MM.1S (cell line): ENCODE data around the gene IER2.

ENCODE experiments used
- DNase-seq: peaks from one replicate; pipeline ENCODE4 v3.0.0-alpha.2; 2015
- H2AFZ ChIP-seq: fragments of 300-600 bp; sonication (generic); 2 replicates; pipeline ENCODE4 v1.6.0; 2016; ENCODE audit warnings: antibody characterized with exemption, low read length
- H3F3A ChIP-seq: fragments of 300-600 bp; sonication (generic); 2 replicates; pipeline ENCODE4 v1.6.1; 2016; ENCODE audit warnings: mild to moderate bottlenecking, antibody characterized with exemption, low read length, moderate library complexity, mixed read lengths; ENCODE audit not compliant: insufficient read depth
- H3K27ac ChIP-seq: fragments of 300-600 bp; sonication (generic); 2 replicates; pipeline ENCODE4 v1.5.1; 2016; ENCODE audit warnings: mild to moderate bottlenecking, low read length
- H3K27me3 ChIP-seq: fragments of 300-600 bp; sonication (generic); replicated peaks from 2 replicates; pipeline ENCODE4 v1.6.0; 2016; ENCODE audit warnings: low read length; ENCODE audit not compliant: insufficient read depth
- H3K36me3 ChIP-seq: fragments of 300-600 bp; sonication (generic); replicated peaks from 2 replicates; pipeline ENCODE4 v1.6.1; 2016; ENCODE audit warnings: mild to moderate bottlenecking, low read length, mixed read lengths; ENCODE audit not compliant: insufficient read depth
- H3K4me1 ChIP-seq: fragments of 300-600 bp; sonication (generic); 2 replicates; pipeline ENCODE4 v1.6.1; 2016; ENCODE audit warnings: low read length, mixed read lengths
- H3K4me2 ChIP-seq: fragments of 300-600 bp; sonication (generic); 2 replicates; pipeline ENCODE4 v1.6.0; 2016; ENCODE audit warnings: low read depth, low read length
- H3K4me3 ChIP-seq: fragments of 300-600 bp; sonication (generic); 2 replicates; pipeline ENCODE4 v1.5.1; 2016; ENCODE audit warnings: low read length, mixed read lengths
- H3K79me2 ChIP-seq: fragments of 300-600 bp; sonication (generic); 2 replicates; pipeline ENCODE4 v1.6.1; 2016; ENCODE audit warnings: mixed run types, low read length, mixed read lengths
- H3K9ac ChIP-seq: fragments of 300-600 bp; sonication (generic); 2 replicates; pipeline ENCODE4 v1.6.1; 2016; ENCODE audit warnings: low read length, mixed read lengths
- H3K9me2 ChIP-seq: fragments of 300-600 bp; sonication (generic); replicated peaks from 2 replicates; pipeline ENCODE4 v1.6.1; 2016; ENCODE audit warnings: mild to moderate bottlenecking, low read length, mixed read lengths; ENCODE audit not compliant: insufficient read depth
- H3K9me3 ChIP-seq: fragments of 300-600 bp; sonication (generic); replicated peaks from 2 replicates; pipeline ENCODE4 v1.6.1; 2016; ENCODE audit warnings: mild to moderate bottlenecking, low read length, mixed read lengths; ENCODE audit not compliant: insufficient read depth
- H4K20me1 ChIP-seq: fragments of 300-600 bp; sonication (generic); 2 replicates; pipeline ENCODE4 v1.6.1; 2016; ENCODE audit warnings: mild to moderate bottlenecking, low read length, moderate library complexity, mixed read lengths; ENCODE audit not compliant: insufficient read depth
- EZH2 ChIP-seq: fragments of 300-600 bp; sonication (generic); optimal IDR thresholded peaks from 2 replicates; pipeline ENCODE3; 2017; ENCODE audit warnings: low read depth, mild to moderate bottlenecking, antibody characterized with exemption, low read length, mixed read lengths
- EZH2phosphoT487 ChIP-seq: fragments of 300-600 bp; sonication (generic); IDR thresholded peaks from 2 replicates; pipeline ENCODE4 v1.6.1; 2018; ENCODE audit warnings: antibody characterized with exemption, low read length
- TF ChIP-seq, protein P1 (sequence below): fragments of 300-600 bp; sonication (generic); IDR thresholded peaks from 2 replicates; pipeline ENCODE4 v1.5.1; 2016; ENCODE audit warnings: antibody characterized with exemption, low read length, mixed read lengths

The IER2 gene

DNA sequence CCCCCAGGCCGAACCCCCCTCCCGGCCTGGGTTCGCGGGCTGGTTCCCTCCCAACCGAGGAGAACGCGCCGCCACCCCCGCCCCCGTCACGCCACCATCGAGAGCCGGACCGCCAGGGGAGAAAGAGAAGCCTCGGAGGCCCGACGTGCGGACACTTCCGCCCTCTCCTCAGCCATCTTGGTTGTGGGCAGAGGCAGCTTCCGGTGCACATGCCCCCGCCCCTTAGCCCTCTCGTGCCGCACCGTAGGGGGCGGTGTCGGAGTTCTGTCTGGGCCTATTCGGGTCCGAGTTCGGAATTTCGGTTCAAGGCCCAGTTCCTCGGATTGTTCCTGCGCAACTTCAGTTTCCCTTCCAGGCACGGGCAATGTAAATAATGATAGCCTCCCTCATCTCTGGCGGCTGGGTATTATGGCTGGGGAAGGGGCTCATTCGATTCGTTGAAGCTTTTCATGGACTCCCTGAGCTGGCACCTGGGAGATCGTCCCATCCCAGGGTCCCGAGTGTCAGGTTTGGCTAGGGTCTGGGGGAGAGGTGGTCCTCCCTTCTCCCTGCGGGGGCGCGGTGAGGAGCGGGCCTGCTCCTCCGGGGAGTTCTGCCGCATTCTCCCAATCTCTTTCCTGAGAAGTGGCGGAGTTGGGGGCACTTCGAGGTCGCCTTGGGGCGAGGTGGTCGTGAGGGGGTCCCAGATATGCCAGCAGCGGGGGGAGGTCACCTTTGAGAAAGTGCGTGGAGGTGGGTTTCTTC, at the start of gene IER2, which contains the start of gene STX10:
TSS of gene IER2 (plus strand) at position 225 of the 744 bp plus-strand sequence. CDS start 2,776 bp downstream, outside the sequence.
TSS of gene STX10 (minus strand) at position 189 of the 744 bp plus-strand sequence. CDS start 202 bp downstream, outside the sequence.
- Histone ChIP-seq H3K27ac (peak within 1 kb of the TSS; percentile 22; the same call in 1 of the 2 replicates), H3K4me1 (peaks cover 30% of the 10 kb centered on the region)

GRCh38 chr19:13100841-13101589, 49.2 kb upstream of the IER2 start:
- H3K4me1 ChIP-seq, result peaks cover 32% of the 10 kb centered on the region
- no peak for DNase-seq
- H3K4me3 ChIP-seq, result no peak overlapping the region
- H4K20me1 ChIP-seq, result no peaks in the 10 kb centered on the region
- no peak overlapping the region for H3K9ac ChIP-seq
- peaks cover 22% of the 10 kb centered on the region for H3F3A ChIP-seq
- no peaks in the 10 kb centered on the region for H3K36me3 ChIP-seq
- no peak overlapping the region for H3K27ac ChIP-seq
- no peak overlapping the region for H3K4me2 ChIP-seq
- peaks cover 30% of the 10 kb centered on the region for H3K27me3 ChIP-seq
- no peaks in the 10 kb centered on the region for H3K9me2 ChIP-seq
- TF ChIP-seq, protein P1, sequence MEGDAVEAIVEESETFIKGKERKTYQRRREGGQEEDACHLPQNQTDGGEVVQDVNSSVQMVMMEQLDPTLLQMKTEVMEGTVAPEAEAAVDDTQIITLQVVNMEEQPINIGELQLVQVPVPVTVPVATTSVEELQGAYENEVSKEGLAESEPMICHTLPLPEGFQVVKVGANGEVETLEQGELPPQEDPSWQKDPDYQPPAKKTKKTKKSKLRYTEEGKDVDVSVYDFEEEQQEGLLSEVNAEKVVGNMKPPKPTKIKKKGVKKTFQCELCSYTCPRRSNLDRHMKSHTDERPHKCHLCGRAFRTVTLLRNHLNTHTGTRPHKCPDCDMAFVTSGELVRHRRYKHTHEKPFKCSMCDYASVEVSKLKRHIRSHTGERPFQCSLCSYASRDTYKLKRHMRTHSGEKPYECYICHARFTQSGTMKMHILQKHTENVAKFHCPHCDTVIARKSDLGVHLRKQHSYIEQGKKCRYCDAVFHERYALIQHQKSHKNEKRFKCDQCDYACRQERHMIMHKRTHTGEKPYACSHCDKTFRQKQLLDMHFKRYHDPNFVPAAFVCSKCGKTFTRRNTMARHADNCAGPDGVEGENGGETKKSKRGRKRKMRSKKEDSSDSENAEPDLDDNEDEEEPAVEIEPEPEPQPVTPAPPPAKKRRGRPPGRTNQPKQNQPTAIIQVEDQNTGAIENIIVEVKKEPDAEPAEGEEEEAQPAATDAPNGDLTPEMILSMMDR, result no peak
- no peak for TF ChIP-seq EZH2
- TF ChIP-seq EZH2phosphoT487, result no peak
- peaks cover 5% of the 10 kb centered on the region for H3K79me2 ChIP-seq
- no peaks in the 10 kb centered on the region for H3K9me3 ChIP-seq
- H2AFZ ChIP-seq, result no peak overlapping the region

More for the DNA sequence above, at the start of gene IER2, which contains the start of gene STX10:
- peak within 1 kb of the TSS; percentile 91 for H3K4me3 ChIP-seq
- DNase-seq, result peak; percentile 94
- peaks cover 3% of the 10 kb centered on the region; the same call in 1 of the 2 replicates for H3K79me2 ChIP-seq
- peaks cover 25% of the 10 kb centered on the region for H3K27me3 ChIP-seq
- peak within 1 kb of the TSS; percentile 84 for H3K9ac ChIP-seq
- H4K20me1 ChIP-seq, result no peaks in the 10 kb centered on the region
- no peaks in the 10 kb centered on the region for H3K9me2 ChIP-seq
- peak within 1 kb of the TSS; percentile 95 for H2AFZ ChIP-seq
- no peaks in the 10 kb centered on the region for H3K36me3 ChIP-seq
- TF ChIP-seq EZH2phosphoT487 (no peak), EZH2 (no peak)
- TF ChIP-seq, protein P1, result peak; percentile 55
- H3F3A ChIP-seq, result no peaks in the 10 kb centered on the region
- peak within 1 kb of the TSS; percentile 97 for H3K4me2 ChIP-seq
- H3K9me3 ChIP-seq, result no peaks in the 10 kb centered on the region

GRCh38 chr19:13101590-13102415, 48.4 kb upstream of the IER2 start:
- Histone ChIP-seq H3K4me1 (peaks cover 28% of the 10 kb centered on the region), H3K27me3 (peaks cover 22% of the 10 kb centered on the region), H3K4me2 (peak overlapping the region; percentile 95), H3K27ac (peak overlapping the region; percentile 54; the same call in 1 of the 2 replicates), H3K9me3 (no peaks in the 10 kb centered on the region), H3F3A (peaks cover 20% of the 10 kb centered on the region), H3K79me2 (peaks cover 5% of the 10 kb centered on the region), H3K9ac (peak overlapping the region; percentile 56), H3K9me2 (no peaks in the 10 kb centered on the region), H2AFZ (peak overlapping the region; percentile 87), H3K36me3 (no peaks in the 10 kb centered on the region), H4K20me1 (no peaks in the 10 kb centered on the region), H3K4me3 (peak overlapping the region; percentile 67)
- TF ChIP-seq EZH2 (no peak), EZH2phosphoT487 (no peak)
- TF ChIP-seq, protein P1, result no peak
- no peak for DNase-seq
